Esophagus muscularis mucosa (tissue), 4 donors: ENCODE results near the gene MAGI2. TPM values are rescaled to one million over a fixed set of nuclear protein-coding genes. Genes with fewer than 3 reads are reported as not detected.

ENCODE experiments used
- DNase-seq: peaks from one replicate; pipeline ENCODE4 v3.0.0-alpha.2; 2017; ENCODE audit errors: extremely low spot score
- H3K27ac ChIP-seq, 4 donors: fragments of 200-600 bp; sonication (generic); replicated peaks in 1 of 4; 1 replicate in 3 of 4; 2 replicates in 1 of 4; pipeline ENCODE4 v1.5.1; 2016 to 2019; ENCODE audit warnings: mild to moderate bottlenecking in 1 of 4
- H3K27me3 ChIP-seq, 4 donors: fragments of 200-600 bp; sonication (generic); one replicate each; pipeline versions ENCODE4 v1.5.1 to v1.6.0; 2016 to 2019
- H3K36me3 ChIP-seq, 4 donors: fragments of 200-600 bp; sonication (generic); one replicate each; pipeline ENCODE4 v1.5.1; 2016 to 2019
- H3K4me1 ChIP-seq, 4 donors: fragments of 200-600 bp; sonication (generic); one replicate each; pipeline ENCODE4 v1.5.1; 2016 to 2019
- H3K4me3 ChIP-seq, 4 donors: fragments of 200-600 bp; sonication (generic); 1 replicate in 2 of 4; 2 replicates in 2 of 4; pipeline ENCODE4 v1.5.1; 2016 to 2019; ENCODE audit warnings: mild to moderate bottlenecking in 4 of 4, moderate library complexity in 1 of 4
- H3K9me3 ChIP-seq, 4 donors: fragments of 200-600 bp; sonication (generic); 1 replicate in 3 of 4; 2 replicates in 1 of 4; pipeline ENCODE4 v1.5.1; 2016 to 2019
- CTCF ChIP-seq, 3 experiments: fragments of 200-600 bp in 2 of 3; fragments of 450-650 bp in 1 of 3; sonication (generic) in 2 of 3; IDR thresholded peaks; one replicate each; pipeline ENCODE4 v1.5.1; 2017 to 2019; ENCODE audit warnings: antibody characterized with exemption in 3 of 3, mild to moderate bottlenecking in 2 of 3, moderate library complexity in 1 of 3
- EP300 ChIP-seq: sonication (generic); formaldehyde crosslinking; IDR thresholded peaks from one replicate; pipeline ENCODE4 v1.6.1; 2017; ENCODE audit warnings: antibody characterized with exemption
- POLR2A ChIP-seq: fragments of 450-650 bp; IDR thresholded peaks from one replicate; pipeline ENCODE4 v1.6.1; 2017; ENCODE audit warnings: antibody characterized with exemption, moderate library complexity, mild to moderate bottlenecking, low read depth
- POLR2AphosphoS5 ChIP-seq, 2 donors: sonication (generic); formaldehyde crosslinking; IDR thresholded peaks; one replicate each; pipeline ENCODE4 v1.6.1; 2017; ENCODE audit warnings: antibody characterized with exemption in 2 of 2
- WGBS: methylation state at CpG from one replicate; pipeline ENCODE4 v1.1.5; 2018; 5-methylcytosine and 5-hydroxymethylcytosine counted together
- intact Hi-C: fragments of 100-400 bp; cut with DNase I; formaldehyde crosslinking; loops from one replicate; pipeline ENCODE4 v1.15.1; 2023
- total RNA-seq, 4 donors: library from RNA; depleted of rRNA; stranded (reverse); fragments of >200 nt; gene quantifications; one replicate each; pipeline versions ENCODE4 v1.1.0 to v1.2.1, GENCODE V29; 2016

MAGI2 gene
- total RNA-seq, 4 donors from 2014 or later = 14.4 to 22.3 (median 21.2) TPM

GRCh38 chr7:78649976-78650375 is 803.5 kb downstream of the MAGI2 start:
- Histone ChIP-seq H3K27me3 (no peaks in the 10 kb centered on the region), H3K36me3 (no peaks in the 10 kb centered on the region), H3K27ac (no peak overlapping the region), H3K4me3 (no peak overlapping the region), H3K9me3 (no peaks in the 10 kb centered on the region), H3K4me1 (no peaks in the 10 kb centered on the region)
- TF ChIP-seq POLR2AphosphoS5 (IDR thresholded peaks at IDR 0.05) = no peak
- no peak for TF ChIP-seq POLR2A
- TF ChIP-seq CTCF (IDR thresholded peaks at IDR 0.05) = no peak
- TF ChIP-seq EP300 = no peak
- intact Hi-C loops = no loop called here
- DNase-seq = no peak
- 90% methylated on average over 3 of the region's 3 CpGs for WGBS

GRCh38 chr7:78649236-78649635 is 804.2 kb downstream of the MAGI2 start:
- H3K4me3 ChIP-seq = no peak overlapping the region
- intact Hi-C loops = no loop called here
- H3K36me3 ChIP-seq = no peaks in the 10 kb centered on the region
- H3K9me3 ChIP-seq = no peaks in the 10 kb centered on the region
- no peaks in the 10 kb centered on the region for H3K27me3 ChIP-seq
- no peak overlapping the region for H3K27ac ChIP-seq
- DNase-seq = no peak
- 94% methylated on average over 2 of the region's 2 CpGs for WGBS
- no peaks in the 10 kb centered on the region for H3K4me1 ChIP-seq
- no peak for TF ChIP-seq POLR2A
- TF ChIP-seq CTCF (IDR thresholded peaks at IDR 0.05) = no peak
- TF ChIP-seq EP300 = no peak
- no peak for TF ChIP-seq POLR2AphosphoS5 (IDR thresholded peaks at IDR 0.05)

GRCh38 chr7:78642751-78643150 is 810.7 kb downstream of the MAGI2 start:
- DNase-seq = no peak
- no peak overlapping the region for H3K4me3 ChIP-seq
- H3K9me3 ChIP-seq = no peaks in the 10 kb centered on the region
- TF ChIP-seq CTCF (IDR thresholded peaks at IDR 0.05) = no peak
- TF ChIP-seq EP300 = no peak
- no peak for TF ChIP-seq POLR2AphosphoS5 (IDR thresholded peaks at IDR 0.05)
- TF ChIP-seq POLR2A = no peak
- intact Hi-C loops = no loop called here
- H3K27me3 ChIP-seq = no peaks in the 10 kb centered on the region
- no peaks in the 10 kb centered on the region for H3K36me3 ChIP-seq
- no peak overlapping the region for H3K27ac ChIP-seq
- H3K4me1 ChIP-seq = no peaks in the 10 kb centered on the region

- DNase-seq = no peak
- Histone ChIP-seq H3K4me3 (no peak overlapping the region), H3K27ac (no peak overlapping the region), H3K9me3 (no peaks in the 10 kb centered on the region), H3K36me3 (no peaks in the 10 kb centered on the region), H3K27me3 (no peaks in the 10 kb centered on the region), H3K4me1 (no peaks in the 10 kb centered on the region)
- TF ChIP-seq EP300 (no peak), POLR2AphosphoS5 (IDR thresholded peaks at IDR 0.05) (no peak), POLR2A (no peak), CTCF (IDR thresholded peaks at IDR 0.05) (no peak)
- intact Hi-C loops = no loop called here
Observed at GRCh38 chr7:78638364-78638763, 815.1 kb downstream of the MAGI2 start.

GRCh38 chr7:78636727-78637126 is 816.7 kb downstream of the MAGI2 start:
- no peaks in the 10 kb centered on the region for H3K36me3 ChIP-seq
- intact Hi-C loops = no loop called here

More at GRCh38 chr7:78636727-78637126, 816.7 kb downstream of the MAGI2 start:
- Histone ChIP-seq H3K27me3 (no peaks in the 10 kb centered on the region), H3K9me3 (no peaks in the 10 kb centered on the region), H3K4me3 (no peak overlapping the region), H3K27ac (no peak overlapping the region), H3K4me1 (no peaks in the 10 kb centered on the region)
- DNase-seq = no peak
- no peak for TF ChIP-seq CTCF (IDR thresholded peaks at IDR 0.05)
- no peak for TF ChIP-seq POLR2A
- TF ChIP-seq EP300 = no peak
- TF ChIP-seq POLR2AphosphoS5 (IDR thresholded peaks at IDR 0.05) = no peak
- 96% methylated on average over 6 of the region's 6 CpGs for WGBS
